ENCODE measurements around the gene ITPK1.

Gene ITPK1

DNA sequence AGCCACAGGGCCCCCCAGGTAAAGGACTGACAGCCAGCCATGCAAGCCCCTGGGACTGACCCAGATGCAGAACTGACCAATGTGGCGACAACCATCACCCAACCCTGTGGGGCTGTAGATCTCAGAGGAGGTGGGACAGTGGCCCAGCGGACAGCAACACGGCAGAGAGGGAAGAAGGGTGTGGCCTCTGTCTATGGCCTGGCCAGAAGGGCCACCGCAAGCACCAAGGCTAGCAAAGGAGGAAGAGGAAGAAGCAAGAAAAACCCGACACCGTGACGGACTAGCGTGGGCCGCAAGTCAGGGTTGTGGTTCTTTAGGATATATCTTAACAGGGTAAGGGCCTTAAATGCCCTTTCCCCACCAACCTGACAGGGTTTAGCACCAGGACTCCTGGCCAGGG lies 71.2 kb downstream of the ITPK1 start:
- DNase-seq (ENCODE audit: low read depth) = no peak

DNA sequence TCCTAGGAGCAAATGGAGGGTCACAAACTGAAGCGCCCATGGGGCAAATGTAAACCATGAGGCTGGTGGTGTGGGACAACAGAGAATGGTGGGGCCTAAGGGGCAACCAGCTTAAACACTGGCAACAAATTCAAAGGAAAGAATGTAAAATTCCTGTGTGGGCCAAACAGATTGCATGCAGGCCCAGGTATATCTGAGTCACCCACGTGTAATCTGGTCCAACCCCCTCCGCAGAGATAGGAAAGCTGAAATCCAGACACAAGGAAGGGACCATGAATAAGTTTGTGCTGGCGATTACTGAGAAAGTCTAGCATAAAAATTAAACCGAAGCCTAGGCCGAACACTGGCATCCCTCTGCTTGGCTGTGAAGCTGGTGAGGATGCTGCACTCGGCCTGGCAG lies 71.6 kb downstream of the ITPK1 start:
- no peak for DNase-seq (ENCODE audit: low read depth)

DNA sequence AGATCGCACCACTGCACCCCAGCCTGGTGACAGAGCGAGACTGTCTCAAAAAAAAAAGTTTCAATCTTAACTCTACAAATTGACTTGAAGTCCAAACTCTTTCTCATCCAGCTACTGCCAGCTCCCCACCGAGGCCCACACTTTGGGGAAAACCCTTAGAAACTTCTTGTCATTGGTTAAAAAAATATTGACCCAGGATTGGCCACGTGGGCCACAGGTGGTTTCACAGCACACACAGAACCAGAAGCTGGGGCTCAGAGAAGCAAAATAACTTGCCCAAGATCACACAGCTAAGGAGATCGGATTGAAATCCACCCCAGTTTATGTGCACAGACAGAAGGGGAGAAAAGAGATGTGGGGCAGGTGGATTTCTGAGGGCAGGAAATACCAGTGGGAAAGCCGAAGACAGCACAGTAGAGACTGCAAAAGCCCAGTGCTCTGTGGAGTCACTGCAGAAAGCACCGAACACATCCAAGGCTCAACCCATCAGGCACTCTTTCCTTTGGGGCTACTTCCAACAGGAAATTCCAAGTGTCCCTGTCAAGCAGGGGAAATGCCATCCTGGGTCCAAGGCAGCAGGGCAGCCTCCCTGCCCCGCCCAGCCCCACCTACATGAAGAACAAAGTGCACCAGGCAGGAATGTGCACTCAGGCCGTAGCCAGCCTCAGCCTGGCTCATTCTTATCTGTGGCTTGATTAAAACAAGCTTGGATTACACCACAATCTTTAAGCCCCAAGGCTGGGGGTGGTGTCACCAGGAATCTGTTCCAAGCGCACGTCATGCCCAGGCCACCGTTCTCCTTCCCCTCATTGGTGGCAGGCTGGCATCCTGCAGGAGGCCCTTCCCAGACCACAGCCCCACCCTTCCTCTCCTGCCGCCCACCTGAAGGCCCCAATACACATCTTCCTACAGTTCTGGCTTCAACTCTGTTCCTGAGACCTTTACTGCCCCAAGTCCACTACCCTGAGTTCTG lies 72.5 kb downstream of the ITPK1 start:
- DNase-seq (ENCODE audit: low read depth) = no peak

DNA sequence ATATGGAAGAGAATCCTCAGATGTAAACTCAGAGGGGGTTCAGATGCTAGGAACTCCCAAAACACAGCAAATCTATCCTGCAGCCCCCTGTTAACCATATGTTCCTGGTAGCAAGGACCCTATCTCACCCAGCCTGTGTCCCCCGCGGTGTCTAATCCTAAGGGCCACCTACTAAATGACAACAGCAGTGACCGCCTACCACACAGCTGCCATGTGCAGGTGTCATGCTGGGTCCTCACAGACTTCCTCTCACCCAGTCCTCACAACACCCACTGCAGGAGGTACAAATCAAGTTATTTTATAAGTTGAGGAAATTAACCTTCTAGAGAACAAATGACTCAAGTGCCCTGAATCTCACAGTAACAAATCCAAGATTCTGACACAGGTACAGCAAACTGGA lies 73.9 kb downstream of the ITPK1 start:
- no peak for DNase-seq (ENCODE audit: low read depth)

DNA sequence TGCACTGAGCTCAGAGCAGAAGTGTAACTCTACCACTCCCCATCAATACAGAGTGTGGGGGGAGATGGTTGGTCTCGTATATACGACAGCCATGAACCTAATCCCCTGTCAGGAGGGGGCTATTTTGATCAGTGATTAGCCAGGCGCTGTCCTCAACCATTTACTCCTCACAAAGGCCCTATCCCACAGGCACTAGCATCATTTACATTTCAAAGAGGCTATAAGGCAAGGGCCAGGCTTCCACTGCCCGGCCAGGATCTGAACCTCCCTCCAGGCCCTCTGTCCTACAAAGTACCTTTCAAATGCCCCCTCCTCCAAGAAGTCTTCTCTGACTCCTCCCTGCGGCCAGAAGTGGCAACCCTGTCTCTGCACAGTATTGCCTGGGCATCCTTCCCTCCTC lies 74.7 kb downstream of the ITPK1 start:
- DNase-seq (ENCODE audit: low read depth) = no peak

DNA sequence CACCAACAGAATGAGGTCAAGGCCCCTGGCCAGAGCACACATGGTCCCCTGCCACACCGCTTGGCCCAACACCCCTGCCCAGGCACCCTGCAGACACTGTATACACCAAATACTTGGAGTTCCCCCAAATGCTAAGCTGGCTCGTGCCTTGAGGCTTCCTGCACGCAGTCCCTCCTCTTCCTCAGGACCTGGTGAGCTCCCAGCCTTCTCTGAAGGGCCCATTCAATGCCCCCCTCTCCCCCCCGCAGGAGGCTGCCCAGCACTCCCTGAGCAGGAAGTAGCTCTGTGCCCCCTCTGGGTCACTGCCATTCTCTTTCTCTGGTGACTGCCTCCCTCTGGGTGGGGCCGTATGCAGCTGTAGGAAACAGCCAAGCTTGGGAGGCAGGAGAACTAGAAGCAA lies 75.3 kb downstream of the ITPK1 start:
- DNase-seq (ENCODE audit: low read depth) = no peak

DNA sequence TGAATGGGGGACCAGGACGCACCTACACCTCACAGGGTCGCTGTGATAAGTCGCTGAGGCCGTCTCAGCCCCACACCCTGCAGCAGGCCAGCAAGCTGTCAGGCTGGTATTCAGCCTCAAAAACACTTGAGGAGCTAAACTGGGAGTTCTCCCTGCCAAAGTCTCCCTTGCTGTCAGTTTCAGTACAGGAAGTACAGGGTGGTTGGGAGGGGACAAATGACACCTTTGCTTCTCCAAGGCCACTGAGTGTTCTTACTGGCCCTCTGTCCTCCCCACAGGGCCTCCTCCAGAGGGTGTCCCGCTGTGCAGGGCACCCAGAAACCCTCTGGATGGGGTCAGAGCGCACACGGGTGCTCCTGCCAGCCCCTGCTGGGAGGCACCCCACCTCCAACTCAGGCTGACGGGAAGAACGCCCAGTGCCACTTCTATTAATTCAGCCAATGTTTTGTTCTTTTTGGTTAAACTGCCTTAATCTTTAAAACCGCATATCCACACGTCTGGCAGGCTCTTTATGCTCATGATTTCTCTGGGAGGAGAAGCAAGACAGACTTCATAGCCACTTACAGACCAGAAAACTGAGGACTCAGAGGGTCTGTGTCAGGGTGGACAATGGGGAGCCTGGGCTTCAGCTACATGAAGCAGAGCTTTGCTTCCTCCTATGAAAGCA lies 75.9 kb downstream of the ITPK1 start:
- DNase-seq (ENCODE audit: low read depth) = no peak

DNA sequence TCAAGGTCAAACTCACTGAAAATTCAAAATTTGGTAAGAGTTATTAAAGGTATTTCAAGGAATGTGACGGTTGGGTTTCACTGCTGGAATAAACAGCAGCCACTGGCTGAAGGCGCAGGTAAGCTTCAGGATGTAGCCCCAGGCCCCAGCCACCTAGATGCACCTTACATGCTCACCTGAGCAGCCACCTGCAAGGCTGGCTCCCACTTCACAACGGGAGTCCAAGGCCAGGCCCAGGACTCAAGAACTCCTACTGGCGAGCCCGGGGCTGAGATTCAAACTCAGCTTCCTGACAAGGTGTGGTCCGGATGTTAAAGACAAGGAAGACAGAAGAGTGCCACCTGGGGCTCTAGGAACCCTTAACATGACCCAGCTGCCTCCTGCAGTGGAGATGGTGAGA lies 78.4 kb downstream of the ITPK1 start:
- no peak for DNase-seq (ENCODE audit: low read depth)

DNA sequence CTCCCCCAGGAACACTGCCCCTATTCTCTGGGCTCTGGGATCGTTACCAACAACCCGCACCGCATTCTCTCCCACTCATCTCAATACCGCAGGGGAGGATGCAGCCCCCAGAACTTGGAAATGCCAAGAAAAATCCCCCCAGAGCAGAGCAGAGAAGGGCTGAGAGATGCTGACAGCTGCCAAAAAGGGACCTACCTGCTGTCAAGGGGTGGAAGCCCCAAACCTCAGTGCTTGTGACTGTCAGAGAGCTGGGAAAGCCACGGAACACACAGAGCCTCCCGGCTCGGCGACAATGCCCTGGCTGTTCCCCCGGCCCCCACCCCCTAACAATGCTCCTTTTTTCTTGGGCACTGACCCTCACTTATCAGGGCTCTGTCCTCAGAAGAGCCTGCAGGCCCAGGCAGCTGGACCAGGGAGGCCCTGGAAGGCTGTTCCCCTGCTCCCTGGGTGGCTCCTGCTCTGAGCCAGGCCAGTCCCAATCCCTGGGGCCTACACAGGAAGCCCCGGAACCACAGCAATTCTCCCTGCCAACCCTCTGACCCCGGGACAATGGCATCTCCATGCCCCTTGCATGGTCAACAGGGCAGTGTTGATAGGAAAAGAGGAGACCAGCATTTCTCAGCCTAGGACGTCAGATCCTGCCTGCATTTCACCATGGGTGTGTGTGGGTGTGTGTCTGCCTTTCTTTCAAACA lies 78.9 kb downstream of the ITPK1 start:
- no peak for DNase-seq (ENCODE audit: low read depth)

DNA sequence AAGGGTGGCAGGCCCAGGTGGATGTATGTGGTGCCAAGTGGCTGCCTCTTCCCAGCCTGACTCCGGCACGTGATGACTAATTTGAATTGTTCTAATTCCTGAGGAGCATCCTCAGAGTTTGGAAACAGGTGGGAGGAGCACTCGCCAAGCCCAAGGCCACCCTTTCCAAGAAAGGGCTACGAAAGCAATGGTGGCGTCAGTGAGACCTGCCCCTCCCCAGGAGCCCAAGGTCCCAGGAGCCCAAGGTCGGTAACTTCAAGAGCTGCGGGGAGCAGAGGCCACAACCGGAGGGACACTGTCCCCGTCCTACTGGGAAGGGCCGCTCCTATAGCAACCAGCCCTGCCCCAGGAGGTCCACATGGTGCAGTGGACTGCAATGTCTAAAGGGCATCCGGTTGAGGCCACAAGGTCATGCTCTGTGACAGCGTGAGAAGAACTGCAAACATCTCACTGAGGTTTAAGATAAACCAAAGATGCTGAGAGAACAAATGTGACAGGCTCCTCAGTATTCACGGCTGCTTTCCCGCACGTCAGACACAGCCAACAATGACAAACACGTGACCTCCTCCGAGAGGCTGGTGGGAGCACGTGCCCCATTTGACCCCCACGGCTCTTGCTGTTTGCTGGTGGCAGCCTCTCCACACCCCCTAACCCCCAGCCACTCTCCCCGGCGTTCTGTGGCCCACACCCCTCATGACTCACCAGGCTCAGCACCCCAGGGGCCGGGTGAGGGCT lies 79.6 kb downstream of the ITPK1 start:
- DNase-seq (ENCODE audit: low read depth) = no peak

DNA sequence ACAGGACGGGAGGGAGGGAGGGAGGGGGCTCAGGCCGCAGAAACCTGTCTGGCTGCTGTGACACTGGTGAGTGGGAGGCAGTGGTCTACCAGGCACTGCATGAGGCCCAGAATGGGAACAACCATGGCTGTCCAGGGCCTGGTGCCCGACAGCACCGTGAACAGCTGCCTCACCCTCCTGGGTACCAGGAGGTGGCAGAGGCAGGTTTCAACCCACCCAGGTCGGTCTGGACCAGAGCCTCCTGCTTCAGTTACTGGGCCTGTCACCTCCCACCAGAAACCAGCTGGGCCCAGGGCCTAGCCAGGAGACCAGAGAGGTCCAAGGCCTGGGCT lies 80.2 kb downstream of the ITPK1 start:
- no peak for DNase-seq (ENCODE audit: low read depth)

DNA sequence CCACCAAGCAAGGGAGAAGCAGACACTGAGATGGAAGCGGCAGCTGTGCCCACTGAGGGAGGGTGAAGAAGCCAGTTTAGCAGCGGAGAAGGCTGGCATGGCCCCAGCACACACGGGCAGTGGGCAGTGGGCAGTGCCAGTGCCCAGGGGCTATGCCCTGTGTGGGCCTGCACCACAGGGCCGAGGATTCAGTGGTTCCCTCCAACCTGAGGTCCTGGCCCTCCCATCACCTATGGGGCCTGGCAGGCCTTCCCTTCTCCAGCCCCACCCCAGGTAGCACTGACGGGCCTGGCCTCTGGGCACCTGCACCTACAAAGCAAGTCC lies 81.1 kb downstream of the ITPK1 start:
- no peak for DNase-seq (ENCODE audit: low read depth)

DNA sequence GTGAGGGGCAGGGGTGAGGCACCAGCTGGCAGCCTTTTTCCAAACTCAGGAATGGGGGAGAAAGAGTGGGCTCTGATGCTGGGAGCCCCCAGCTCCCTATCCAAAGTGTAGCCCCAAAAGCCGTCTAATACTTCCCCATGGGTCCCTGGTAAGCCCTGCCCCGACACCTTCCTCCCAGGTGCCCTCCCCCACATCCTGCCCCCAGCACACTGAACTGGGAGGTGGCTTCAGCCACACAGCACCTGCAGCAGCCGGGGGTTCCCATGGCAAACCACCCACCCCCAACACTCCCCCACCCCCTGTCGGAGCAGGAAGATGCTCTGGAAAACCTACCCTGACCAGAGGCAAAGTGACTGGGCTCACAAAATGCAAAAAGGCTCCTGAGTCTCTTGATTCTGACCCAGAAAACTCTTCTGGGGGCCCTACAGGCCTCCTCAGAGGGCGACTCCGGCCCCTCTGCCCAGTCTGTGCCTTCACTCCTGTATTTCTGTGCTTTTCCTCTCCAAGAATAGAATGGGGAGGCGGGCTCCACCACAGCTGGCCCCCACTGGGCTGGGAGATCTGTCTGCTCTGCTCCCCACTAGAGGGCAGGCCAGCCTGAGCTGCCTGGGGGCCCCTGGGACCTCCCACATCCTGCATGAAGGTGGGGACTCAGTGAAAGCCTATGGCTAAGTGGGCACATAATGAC lies 81.6 kb downstream of the ITPK1 start:
- DNase-seq (ENCODE audit: low read depth) = no peak

DNA sequence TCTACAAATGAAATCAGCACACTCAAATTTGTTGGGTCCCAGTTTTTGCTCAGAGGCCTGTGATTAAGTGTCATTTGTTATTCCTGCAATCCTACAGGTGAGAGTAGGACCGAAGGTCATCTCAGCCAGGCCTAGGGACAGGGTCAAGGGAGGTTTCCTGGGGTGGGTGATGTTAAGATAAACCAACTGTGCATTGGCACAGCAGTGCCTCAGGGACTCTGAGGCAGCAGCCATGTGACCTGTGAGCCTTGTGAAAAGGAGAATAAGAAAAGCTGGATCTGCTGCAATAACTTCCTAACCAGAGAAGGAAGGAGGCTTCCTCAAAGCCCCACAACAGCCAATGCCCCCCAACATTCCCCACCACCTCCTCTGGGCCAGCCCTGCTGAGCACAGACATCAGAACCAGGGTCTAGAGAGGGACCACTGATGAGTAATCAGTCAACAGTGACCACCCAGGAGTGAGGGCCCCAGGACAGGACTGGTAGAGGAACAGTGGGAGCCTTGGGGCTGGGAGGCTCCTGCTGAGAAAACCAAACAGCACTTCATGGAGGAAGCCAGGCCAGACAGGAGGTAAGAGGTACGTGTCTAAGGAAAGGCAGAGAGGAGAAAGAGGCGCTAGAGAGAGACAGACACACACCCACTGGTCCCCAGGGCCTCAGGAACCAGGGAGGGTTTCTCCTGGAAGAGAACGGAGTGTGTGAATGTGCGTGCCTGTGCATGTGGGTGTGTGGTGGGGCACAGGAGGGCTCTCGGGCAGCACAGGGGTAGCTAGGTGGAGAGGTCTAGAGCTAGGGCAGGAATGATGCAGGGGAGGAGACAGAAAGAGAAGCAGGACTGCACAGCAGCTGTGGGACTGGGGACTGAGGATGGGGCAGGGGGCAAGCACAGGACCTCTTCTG lies 82.4 kb downstream of the ITPK1 start:
- no peak for DNase-seq (ENCODE audit: low read depth)

DNA sequence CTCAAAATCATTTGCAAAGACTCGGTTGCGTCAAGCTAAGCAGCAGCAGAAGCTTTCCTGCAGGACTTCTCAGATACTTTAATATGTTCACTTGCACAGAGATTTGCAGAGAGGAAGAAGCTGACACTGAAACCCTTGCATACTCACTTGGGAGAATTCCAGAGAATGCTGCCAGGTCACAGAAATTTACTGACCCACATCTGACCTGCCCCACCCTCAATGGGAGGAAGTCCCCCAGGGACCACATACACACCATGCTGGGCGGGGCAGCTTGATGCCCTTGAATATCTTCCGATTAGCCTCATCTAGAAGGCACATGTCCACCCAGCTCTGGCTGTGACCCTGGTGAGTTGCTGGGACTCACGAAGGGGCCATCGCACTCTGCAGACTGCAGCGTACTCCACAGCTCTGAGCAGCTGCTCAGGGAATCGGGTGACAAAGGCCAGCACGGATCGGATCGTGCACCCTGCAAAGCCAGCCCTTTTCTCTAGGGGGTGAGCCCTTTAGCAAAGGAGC lies 83.2 kb downstream of the ITPK1 start:
- DNase-seq (ENCODE audit: low read depth) = no peak

DNA sequence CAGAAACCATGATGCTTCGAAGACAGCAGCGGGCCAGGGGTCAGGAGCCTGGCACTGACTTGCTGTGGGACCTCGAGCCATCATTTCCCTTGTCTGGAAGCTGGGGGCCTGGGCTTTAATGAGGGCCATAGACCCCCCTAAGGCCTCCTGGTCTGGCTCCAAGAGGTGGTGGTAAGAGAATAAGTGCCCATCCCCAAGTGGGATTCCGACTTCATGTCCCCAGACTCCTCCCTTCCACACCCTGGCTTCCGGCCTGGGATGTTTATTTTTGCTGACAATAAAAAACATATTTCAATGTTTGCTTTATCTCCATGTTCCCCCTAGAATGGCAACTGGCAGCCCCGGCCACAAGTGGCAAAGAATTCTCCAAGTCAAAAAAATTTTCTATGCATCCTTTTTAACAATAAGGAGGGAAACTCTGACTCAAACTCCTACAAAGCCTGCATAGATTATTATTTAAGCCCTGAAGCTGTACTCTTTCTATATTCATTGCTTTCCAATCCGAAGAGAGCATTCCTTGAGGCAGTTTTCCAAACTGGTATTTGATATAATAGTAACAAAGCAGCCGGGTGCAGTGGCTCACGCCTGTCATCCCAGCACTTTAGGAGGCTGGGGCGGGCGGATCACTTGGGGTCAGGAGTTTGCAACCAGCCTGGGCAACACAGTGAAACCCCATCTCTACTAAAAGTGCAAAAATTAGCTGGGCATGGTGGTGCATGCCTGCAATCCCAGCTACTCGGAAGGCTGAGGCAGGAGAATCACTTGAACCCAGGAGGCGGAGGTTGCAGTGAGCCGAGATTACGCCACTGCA lies 84.0 kb downstream of the ITPK1 start:
- DNase-seq (ENCODE audit: low read depth) = no peak

DNA sequence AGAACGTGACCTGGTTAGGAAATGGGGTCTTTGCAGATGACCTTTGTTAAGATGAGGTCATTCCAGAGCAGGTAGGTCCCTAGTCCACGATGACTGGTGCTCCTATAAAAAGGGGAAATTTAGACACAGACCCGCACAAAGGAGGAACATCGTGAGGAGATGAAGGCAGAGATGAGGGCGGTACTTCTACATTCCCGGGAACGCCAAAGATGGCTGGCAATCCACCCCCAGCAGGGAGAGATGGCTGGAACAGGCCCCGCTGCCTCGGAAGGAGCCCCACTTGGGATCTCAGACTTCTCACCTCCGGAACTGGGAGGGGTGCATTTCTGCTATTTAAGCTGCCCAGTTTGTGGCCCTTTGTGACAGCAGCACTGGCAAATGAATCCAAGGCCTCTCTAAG lies 85.0 kb downstream of the ITPK1 start:
- DNase-seq (ENCODE audit: low read depth) = no peak

DNA sequence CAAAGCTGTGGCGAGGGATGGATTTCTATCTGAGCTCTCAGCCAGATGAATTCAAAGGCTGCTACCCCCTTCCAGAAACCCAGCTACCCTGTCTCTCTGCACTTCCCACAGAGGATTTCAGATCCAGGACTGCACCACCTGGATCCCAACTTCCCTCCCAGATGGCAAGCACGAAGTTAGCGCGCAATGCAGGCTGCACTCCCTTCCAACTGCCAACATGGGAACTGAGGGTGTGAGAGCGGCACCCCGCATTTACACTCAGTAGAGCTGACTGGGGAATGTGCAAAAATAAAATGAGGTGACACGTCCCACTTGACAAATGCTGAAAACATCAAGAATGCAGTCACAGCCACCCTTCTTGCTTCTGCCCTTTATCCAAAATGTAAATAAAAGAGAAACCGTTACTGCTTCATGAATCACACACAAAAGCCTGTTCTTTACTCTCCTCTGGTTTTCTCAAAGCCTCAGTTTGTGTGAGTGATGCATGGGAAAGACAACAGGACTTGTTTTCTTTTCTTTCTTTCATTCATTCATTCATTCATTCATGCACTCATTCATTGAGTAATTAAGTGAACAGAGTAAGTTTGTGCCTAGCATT lies 85.7 kb downstream of the ITPK1 start:
- DNase-seq (ENCODE audit: low read depth) = no peak

DNA sequence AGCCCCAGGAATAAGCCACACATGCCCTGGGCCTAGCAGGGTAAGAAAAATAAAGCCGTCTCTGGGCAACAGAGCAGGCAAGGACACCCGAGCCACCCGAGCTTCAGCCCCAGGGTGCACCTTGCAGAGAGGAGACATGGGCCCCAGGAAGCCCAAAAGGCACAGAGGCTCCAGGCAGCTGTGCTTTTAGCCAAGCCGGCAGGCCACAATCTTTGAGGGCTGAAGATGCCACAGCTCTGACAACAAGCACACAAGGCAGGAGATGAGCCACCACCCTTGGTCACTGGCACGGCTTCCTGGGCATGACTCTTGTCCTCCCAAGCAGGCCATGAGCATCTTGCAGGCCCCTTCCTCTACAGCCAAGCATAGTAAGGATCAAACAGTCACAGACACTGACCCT lies 86.3 kb downstream of the ITPK1 start:
- DNase-seq (ENCODE audit: low read depth) = no peak

DNA sequence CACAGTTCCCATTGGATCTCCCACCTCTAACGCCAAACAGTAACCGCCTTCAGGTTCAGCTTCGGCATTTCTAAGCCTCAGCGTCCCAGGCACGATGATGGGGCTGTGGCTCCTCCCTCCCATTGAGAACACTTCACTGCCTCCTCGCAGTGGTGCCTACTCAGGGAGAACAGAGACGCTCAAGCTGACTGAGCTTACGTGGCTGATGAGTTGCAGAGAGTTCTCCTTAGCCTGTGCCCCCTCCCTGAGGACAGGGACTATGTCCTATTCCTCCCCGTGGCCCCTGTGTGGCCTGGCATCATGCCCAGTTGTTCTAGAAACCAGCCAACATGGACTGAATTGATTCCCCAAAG lies 87.0 kb downstream of the ITPK1 start:
- DNase-seq (ENCODE audit: low read depth) = no peak
